GM18502 (cell line): ENCODE results near the gene ALCAM.
"Not testable (repeated sequence)": the region's sequence is repeated elsewhere in the genome, so short reads cannot be mapped to it uniquely, and the experiment has no call there.

Experiments
- ATAC-seq: cut with Tn5 transposase; IDR thresholded peaks from one replicate; pipeline ENCODE4 v1.9.1; 2021; ENCODE audit warnings: mild to moderate bottlenecking; ENCODE audit not compliant: unreplicated experiment, poor library complexity

The ALCAM gene

GRCh38 chr3:105561876-105562275 is 195.2 kb downstream of the ALCAM start:
- no peak for ATAC-seq

GRCh38 chr3:105564546-105565288 is 198.0 kb downstream of the ALCAM start:
- ATAC-seq: no peak

- ATAC-seq: no peak
Measured at GRCh38 chr3:105571005-105571404, 204.3 kb downstream of the ALCAM start.

GRCh38 chr3:105572501-105572900 is 205.8 kb downstream of the ALCAM start:
- ATAC-seq: no peak

- ATAC-seq: no peak
Measured at GRCh38 chr3:105579439-105579838, 212.7 kb downstream of the ALCAM start.

- ATAC-seq: no peak
Measured at GRCh38 chr3:105580296-105580965, 213.7 kb downstream of the ALCAM start.

- ATAC-seq: no peak
Measured at GRCh38 chr3:105582015-105582414, 215.3 kb downstream of the ALCAM start.

GRCh38 chr3:105584003-105584790 is 217.5 kb downstream of the ALCAM start:
- ATAC-seq: no peak

GRCh38 chr3:105593315-105593714 is 226.6 kb downstream of the ALCAM start:
- ATAC-seq: no peak

- no peak for ATAC-seq
Measured at GRCh38 chr3:105594219-105594618, 227.5 kb downstream of the ALCAM start.

- ATAC-seq: no peak
Measured at GRCh38 chr3:105598042-105598796, 231.5 kb downstream of the ALCAM start.

- ATAC-seq: no peak
Measured at GRCh38 chr3:105599350-105599749, 232.6 kb downstream of the ALCAM start.

GRCh38 chr3:105601756-105602155 is 235.0 kb downstream of the ALCAM start:
- ATAC-seq: not testable (repeated sequence)

GRCh38 chr3:105602286-105602685 is 235.6 kb downstream of the ALCAM start:
- ATAC-seq: not testable (repeated sequence)

- not testable (repeated sequence) for ATAC-seq
Measured at GRCh38 chr3:105603516-105603915, 236.8 kb downstream of the ALCAM start.

- ATAC-seq: no peak
Measured at GRCh38 chr3:105606016-105606415, 239.3 kb downstream of the ALCAM start.

- no peak for ATAC-seq
Measured at GRCh38 chr3:105608623-105609022, 241.9 kb downstream of the ALCAM start.

- ATAC-seq: no peak
Measured at GRCh38 chr3:105610473-105610872, 243.8 kb downstream of the ALCAM start.

GRCh38 chr3:105611304-105612192 is 244.8 kb downstream of the ALCAM start:
- ATAC-seq: no peak
